Heart left ventricle (tissue), 16 donors: ENCODE data around the gene GSTA5. TPM values are rescaled to one million over a fixed set of nuclear protein-coding genes. Genes with fewer than 3 reads are reported as not detected.
"Not testable (repeated sequence)": the region's sequence is repeated elsewhere in the genome, so short reads cannot be mapped to it uniquely, and the experiment has no call there.

ENCODE experiments used
- ATAC-seq, 4 donors: fragments of 200-7000 bp; cut with Tn5 transposase; one replicate each; pipeline ENCODE4 v1.9.1; 2020 to 2022; ENCODE audit warnings: moderate library complexity in 4 of 4, mild to moderate bottlenecking in 3 of 4, moderate number of reproducible peaks in 1 of 4
- DNase-seq, 5 donors: peaks; one replicate each; pipeline ENCODE4 v3.0.0-alpha.2; 2020
- H3K27ac ChIP-seq, 12 donors: fragments of 200-600 bp; sonication (generic) in 4 of 12; one replicate each; pipeline versions ENCODE4 v1.5.0 to v1.8.0; 2016 to 2022; ENCODE audit warnings: mild to moderate bottlenecking in 2 of 12
- H3K27me3 ChIP-seq, 9 donors: fragments of 200-600 bp; sonication (generic) in 2 of 9; one replicate each; pipeline versions ENCODE4 v1.5.1 to v1.8.0; 2016 to 2022; ENCODE audit warnings: mild to moderate bottlenecking in 3 of 9
- H3K36me3 ChIP-seq, 9 donors: fragments of 200-600 bp; sonication (generic) in 2 of 9; one replicate each; pipeline versions ENCODE4 v1.5.0 to v1.8.0; 2018 to 2022; ENCODE audit warnings: mild to moderate bottlenecking in 2 of 9
- H3K4me1 ChIP-seq, 12 donors: fragments of 200-600 bp; sonication (generic) in 4 of 12; one replicate each; pipeline versions ENCODE4 v1.5.0 to v1.8.0; 2016 to 2022; ENCODE audit warnings: mild to moderate bottlenecking in 3 of 12
- H3K4me3 ChIP-seq, 12 donors: fragments of 200-600 bp; sonication (generic) in 4 of 12; one replicate each; pipeline versions ENCODE4 v1.5.0 to v1.8.0; 2017 to 2022; ENCODE audit warnings: mild to moderate bottlenecking in 9 of 12, moderate library complexity in 4 of 12
- H3K9me3 ChIP-seq, 12 donors: fragments of 200-600 bp; sonication (generic) in 4 of 12; one replicate each; pipeline versions ENCODE4 v1.5.0 to v1.8.0; 2016 to 2022; ENCODE audit warnings: mild to moderate bottlenecking in 1 of 12
- CTCF ChIP-seq, 12 donors: fragments of 200-600 bp; sonication (generic) in 4 of 12; IDR thresholded peaks; one replicate each; pipeline versions ENCODE4 v1.5.0 to v1.8.0; 2018 to 2022; ENCODE audit warnings: antibody characterized with exemption in 12 of 12, mild to moderate bottlenecking in 5 of 12
- POLR2A ChIP-seq, 2 donors: fragments of 450-650 bp; IDR thresholded peaks; one replicate each; pipeline ENCODE4 v1.6.1; 2017; ENCODE audit warnings: antibody characterized with exemption in 2 of 2, mild to moderate bottlenecking in 2 of 2, moderate library complexity in 2 of 2
- WGBS, 4 donors: extraction: QIAGEN DNeasy Blood & Tissue Kit in 2 of 4; methylation state at CpG; one replicate each; pipeline versions ENCODE4 v1.1.5 to v1.1.7; 2013 to 2018; 5-methylcytosine and 5-hydroxymethylcytosine counted together
- intact Hi-C, 10 donors: fragments of 100-400 bp; cut with DNase I; formaldehyde crosslinking; loops; one replicate each; pipeline versions ENCODE4 v1.11.1 to v1.14.2; 2022
- polyA plus RNA-seq, 2 donors: library from polyadenylated mRNA; stranded (reverse); fragments of 200-250 nt; gene quantifications; one replicate each; pipeline ENCODE4 v1.2.3, GENCODE V29; 2013
- total RNA-seq, 9 donors: library from RNA; depleted of rRNA in 2 of 9; stranded (reverse); fragments of >200 nt in 2 of 9; fragmentation: NEBNext Ultra II Directional in 3 of 9; extraction: Animal tissue kit (Norgen Biotek cat#: 25700) in 3 of 9; gene quantifications; one replicate each; pipeline versions ENCODE4 v1.1.0 to v1.2.4, GENCODE V29; 2016 to 2023
- donor health status: ischemic (EF 13 %, LVEDD 7.1; RV severe dilation, severe dysfunction).
- donor health status: healthy with polysubstance abuse.
- donor health status: DM: no; HTN: yes; CAD: no.
- donor health status: DM: no; HTN: no; CAD: no.
- donor health status: ischemic (EF 25% LVEDD 6.9; RV normal size, moderate dysfunction).
- donor health status: ischemic (EF 25% LVEDD 5.7; RV mildly dilated, moderate dysfunction).
- donor health status: healthy.
- donor health status: DM: yes; HTN: yes; CAD: no.
- donor health status: ischemic (EF 35%, LVEDD 5.7; RV mildly dilated, moderate dysfunction).
- donor health status: nonischemic (EF 11% LVEDD 7.7; RV severe dilation, severe dysfunction).
- donor health status: DM: yes; HTN: yes; CAD: no.
- donor health status: PGD.
- donor health status: ischemic (EF 29% LVEDD 5.4; RV normal size, mild dysfunction).
- donor health status: nonischemic (EF 23%, LVEDD 6.1; RV moderate dilation, normal function).

Gene GSTA5
- total and polyA plus RNA-seq, 11 donors = not detected

- no peak for DNase-seq
- Histone ChIP-seq H3K9me3 (no peaks in the 10 kb centered on the region), H3K4me3 (no peak overlapping the region), H3K4me1 (no peaks in the 10 kb centered on the region), H3K36me3 (no peaks in the 10 kb centered on the region), H3K27me3 (no peaks in the 10 kb centered on the region), H3K27ac (no peak overlapping the region)
- TF ChIP-seq POLR2A (IDR thresholded peaks at IDR 0.05) = no peak
- TF ChIP-seq CTCF (IDR thresholded peaks at IDR 0.05) = no peak
- 90 to 95% (median 93%) methylated on average over 13 to 24 of the region's 24 CpGs for WGBS, 4 donors
- intact Hi-C loops = loop anchor here in 3 of 10 donors (2.0 to 5.0 kb wide), 2 partner anchors 40 to 41 kb away; no protein-coding TSS in a partner anchor
- no peak for ATAC-seq
Observed at GRCh38 chr6:52786249-52786956, 54.2 kb downstream of the GSTA5 start.

GRCh38 chr6:52782696-52783274, 57.8 kb downstream of the GSTA5 start:
- H3K4me3 ChIP-seq, intact Hi-C loops, H3K27ac ChIP-seq, H3K9me3 ChIP-seq, H3K4me1 ChIP-seq, ATAC-seq, H3K27me3 ChIP-seq, DNase-seq, H3K36me3 ChIP-seq: not testable (repeated sequence)
- 30 to 48% (median 44%) methylated on average over 3 of the region's 3 CpGs for WGBS, 4 donors

- not testable (repeated sequence) for DNase-seq, ATAC-seq
Observed at GRCh38 chr6:52782209-52782608, 58.4 kb downstream of the GSTA5 start.

More at GRCh38 chr6:52782209-52782608, 58.4 kb downstream of the GSTA5 start:
- H3K27me3 ChIP-seq, H3K27ac ChIP-seq, H3K4me3 ChIP-seq, H3K9me3 ChIP-seq, H3K4me1 ChIP-seq, intact Hi-C loops, H3K36me3 ChIP-seq: not testable (repeated sequence)

Other genes starting within 250 kb of the GSTA5 start
- 10 to 100 TPM in 2 of 9 donors, 1 to 10 TPM in 7; 5.0 to 13.5 (median 8.2) TPM for gene TMEM14A, start 169.7 kb downstream of the GSTA5 start, total RNA-seq
- gene TMEM14A, start 169.7 kb downstream of the GSTA5 start, polyA plus RNA-seq = 1 to 10 TPM; 8.0 TPM
- not detected for gene GSTA2, start 77.3 kb downstream of the GSTA5 start, total RNA-seq
- not detected for gene GSTA2, start 77.3 kb downstream of the GSTA5 start, polyA plus RNA-seq
- not detected for gene GSTA1, start 37.0 kb downstream of the GSTA5 start, total RNA-seq
- not detected for gene GSTA1, start 37.0 kb downstream of the GSTA5 start, polyA plus RNA-seq
- gene GSTA3, start 68.9 kb upstream of the GSTA5 start, total RNA-seq = not detected
- not detected for gene GSTA3, start 68.9 kb upstream of the GSTA5 start, polyA plus RNA-seq
- 10 to 100 TPM in 8 of 9 donors, 1 to 10 TPM in 1; 8.5 to 17.0 (median 12.5) TPM for gene GSTA4, start 154.5 kb upstream of the GSTA5 start, total RNA-seq
- 10 to 100 TPM in 1 of 2 donors, 1 to 10 TPM in 1; 9.8 to 10.5 TPM for gene GSTA4, start 154.5 kb upstream of the GSTA5 start, polyA plus RNA-seq
- gene CILK1, start 221.0 kb upstream of the GSTA5 start, total RNA-seq = 10 to 100 TPM in 3 of 9 donors, 1 to 10 TPM in 6; 3.9 to 16.6 (median 9.6) TPM
- 1 to 10 TPM; 2.5 to 2.6 TPM for gene CILK1, start 221.0 kb upstream of the GSTA5 start, polyA plus RNA-seq
- gene FBXO9, start 224.6 kb upstream of the GSTA5 start, total RNA-seq = 10 to 100 TPM; 15.4 to 98.9 (median 70.4) TPM
- gene FBXO9, start 224.6 kb upstream of the GSTA5 start, polyA plus RNA-seq = 10 to 100 TPM in 1 of 2 donors, 1 to 10 TPM in 1; 9.0 to 45.4 TPM